Stimulated activated CD8-positive, alpha-beta memory T cell treated with anti-CD3 and anti-CD28 coated beads, Interleukin-15, amount 100 ng/mL, for 1 hour (primary cell): ENCODE measurements around the gene KCNE5.
"Not testable (repeated sequence)": the region's sequence is repeated elsewhere in the genome, so short reads cannot be mapped to it uniquely, and the experiment has no call there.

Experiments used
- DNase-seq: peaks from one replicate; pipeline ENCODE4 v3.0.0-alpha.2; 2020; ENCODE audit warnings: low read depth

The KCNE5 gene

GRCh38 chrX:109614951-109615350 is 10.0 kb downstream of the KCNE5 start:
- DNase-seq, result no peak

- DNase-seq, result no peak
Measured at GRCh38 chrX:109601486-109601885, 23.5 kb downstream of the KCNE5 start.

GRCh38 chrX:109600237-109600651 is 24.7 kb downstream of the KCNE5 start:
- no peak for DNase-seq

GRCh38 chrX:109596015-109596414 is 29.0 kb downstream of the KCNE5 start:
- DNase-seq, result no peak

GRCh38 chrX:109590176-109590575 is 34.8 kb downstream of the KCNE5 start:
- DNase-seq, result no peak

GRCh38 chrX:109585488-109585887 is 39.5 kb downstream of the KCNE5 start:
- no peak for DNase-seq

- no peak for DNase-seq
Measured at GRCh38 chrX:109578916-109579315, 46.1 kb downstream of the KCNE5 start.

GRCh38 chrX:109577055-109577454 is 47.9 kb downstream of the KCNE5 start:
- DNase-seq, result no peak

- not testable (repeated sequence) for DNase-seq
Measured at GRCh38 chrX:109576083-109576482, 48.9 kb downstream of the KCNE5 start.
